HG03520 (cell line): ENCODE measurements around the gene SPTLC3.

Experiments used
- ATAC-seq: cut with Tn5 transposase; IDR thresholded peaks from one replicate; pipeline ENCODE4 v1.9.1; 2021; ENCODE audit warnings: mild to moderate bottlenecking, moderate library complexity; ENCODE audit not compliant: unreplicated experiment

Gene SPTLC3

DNA sequence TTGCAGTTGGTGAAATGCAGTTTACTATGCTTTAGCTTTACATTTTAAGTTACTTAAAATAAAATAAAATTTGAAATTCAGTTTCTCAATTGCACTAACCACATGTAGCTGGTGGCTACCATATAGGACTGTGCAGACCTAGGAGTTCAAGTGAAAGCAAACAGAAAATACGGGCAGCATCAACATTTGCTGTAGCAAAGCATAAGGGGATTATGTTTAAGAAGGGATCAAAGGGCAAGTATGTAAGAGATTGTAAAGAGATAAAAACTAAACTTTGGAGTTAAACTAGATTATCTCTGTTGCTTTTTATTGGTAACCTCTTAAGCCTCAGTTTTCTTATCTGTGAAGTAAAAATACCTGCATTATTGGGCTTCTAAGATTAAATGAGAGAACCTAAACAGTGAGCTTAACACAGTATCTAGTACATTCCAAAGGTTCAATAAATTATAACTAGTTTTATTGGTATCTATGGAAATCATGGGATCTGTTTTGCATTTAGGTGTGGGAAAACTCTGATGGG lies 81.2 kb downstream of the SPTLC3 start:
- no peak for ATAC-seq

- no peak for ATAC-seq
These were observed 83.3 kb downstream of the SPTLC3 start for GRCh38 chr20:13092111-13092510.

DNA sequence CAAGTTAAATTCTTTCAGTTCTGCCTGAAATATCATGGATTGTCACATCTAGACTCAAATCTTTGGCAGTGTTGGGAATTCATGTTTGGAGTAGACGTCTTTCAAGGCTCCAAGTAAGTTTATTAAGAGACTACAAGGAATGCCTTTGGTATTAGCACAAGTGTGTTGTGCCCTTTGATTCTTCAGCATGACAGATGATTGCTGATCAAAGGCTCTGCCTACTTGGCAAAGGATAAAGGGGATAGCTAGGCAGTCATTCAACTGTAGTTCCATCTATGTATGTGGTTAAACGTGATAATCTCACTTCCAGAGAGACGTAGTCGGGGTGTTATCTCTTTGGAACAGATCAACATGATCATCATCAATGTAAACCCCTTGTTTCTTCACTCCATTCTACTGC lies 86.2 kb downstream of the SPTLC3 start:
- ATAC-seq: no peak

GRCh38 chr20:13098720-13099355 lies 90.1 kb downstream of the SPTLC3 start:
- no peak for ATAC-seq

DNA sequence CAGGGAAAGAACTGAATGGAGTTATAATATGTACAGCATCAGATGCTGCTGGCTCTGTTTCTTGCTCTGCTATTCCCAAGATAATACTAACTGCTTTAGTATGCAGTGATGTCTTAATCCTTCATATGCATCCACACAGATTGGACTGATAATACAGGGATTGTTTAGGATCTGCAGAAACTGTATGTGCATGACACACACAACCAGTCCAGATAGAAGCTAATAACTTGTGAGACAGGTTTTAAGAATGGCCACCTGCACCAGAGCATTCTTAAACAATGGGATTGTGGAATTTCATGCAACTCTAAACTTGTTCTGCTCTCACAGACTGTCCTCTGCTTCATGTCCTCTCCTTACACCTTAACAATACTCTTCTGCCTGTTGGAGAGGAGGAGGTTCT lies 90.9 kb downstream of the SPTLC3 start:
- no peak for ATAC-seq

DNA sequence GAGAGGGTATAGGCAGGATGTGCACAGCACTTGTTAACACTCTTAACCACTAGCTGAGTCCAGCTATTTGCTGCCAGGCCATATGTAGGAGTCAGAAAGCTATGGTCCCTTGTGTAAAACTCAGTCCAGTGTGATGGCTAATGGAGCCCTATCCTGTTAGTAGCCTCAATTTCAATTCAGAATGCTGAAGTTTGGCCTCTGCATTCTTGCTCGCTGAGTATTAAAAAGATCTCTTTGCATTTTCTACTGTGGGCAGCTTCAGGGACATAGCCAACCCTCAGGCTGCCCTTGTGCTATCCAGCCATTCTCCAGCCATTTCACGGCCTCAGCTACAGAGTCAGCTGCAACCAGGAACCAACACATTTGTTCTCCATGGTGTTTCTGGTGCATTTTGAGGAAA lies 92.5 kb downstream of the SPTLC3 start:
- no peak for ATAC-seq

GRCh38 chr20:13101706-13102105 lies 92.9 kb downstream of the SPTLC3 start:
- ATAC-seq: no peak

- ATAC-seq: no peak
These were observed 93.5 kb downstream of the SPTLC3 start for GRCh38 chr20:13102237-13102636.

GRCh38 chr20:13102694-13103093 lies 93.9 kb downstream of the SPTLC3 start:
- ATAC-seq: no peak

DNA sequence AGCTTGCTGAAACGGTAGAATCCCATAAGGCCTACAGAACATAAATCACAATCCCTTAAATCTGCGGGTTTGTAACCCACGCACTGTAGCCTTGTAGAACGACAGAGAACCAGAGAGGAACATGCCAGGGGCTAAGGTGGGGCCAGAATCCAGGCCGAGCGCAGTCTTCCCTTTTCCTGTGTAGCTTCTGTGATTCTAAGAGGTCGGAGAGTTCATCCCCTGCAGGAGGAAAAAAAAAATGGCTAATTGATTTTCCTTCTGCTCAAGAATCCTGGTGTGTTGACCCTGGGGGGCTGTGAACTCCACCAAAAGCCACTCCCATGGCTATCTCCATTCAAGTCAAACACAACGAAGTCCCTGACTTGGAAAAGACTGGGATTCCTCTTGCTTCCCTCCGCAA lies 96.3 kb downstream of the SPTLC3 start:
- no peak for ATAC-seq

DNA sequence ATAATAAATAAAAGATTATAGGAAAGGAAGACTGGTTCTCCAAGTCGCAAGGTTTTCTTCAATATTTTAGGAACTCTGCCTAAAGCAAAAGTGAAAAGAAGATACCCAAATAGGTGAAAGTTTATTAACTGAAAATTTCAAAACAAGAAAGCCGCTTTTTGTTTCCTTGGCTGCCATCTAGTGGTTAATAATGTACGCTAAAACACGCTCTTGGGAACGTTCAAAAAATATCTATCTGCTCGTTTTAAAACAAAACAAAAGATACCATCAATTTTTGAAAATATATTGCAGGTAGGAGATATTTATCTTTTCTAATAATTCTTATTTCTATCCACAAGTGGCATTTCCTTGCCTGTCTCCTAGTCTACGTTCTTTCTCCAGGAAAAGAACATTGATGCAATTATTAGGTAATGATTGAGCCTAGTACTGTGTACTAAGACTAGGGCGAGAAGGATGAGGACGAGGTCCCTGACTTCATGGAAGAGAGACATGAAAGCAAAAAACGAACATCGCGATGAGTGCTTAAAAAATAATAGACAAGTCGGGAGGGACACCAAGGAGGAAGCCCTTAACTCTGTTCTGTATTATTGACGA lies 97.2 kb downstream of the SPTLC3 start:
- no peak for ATAC-seq

GRCh38 chr20:13109658-13110057 lies 100.9 kb downstream of the SPTLC3 start:
- no peak for ATAC-seq

DNA sequence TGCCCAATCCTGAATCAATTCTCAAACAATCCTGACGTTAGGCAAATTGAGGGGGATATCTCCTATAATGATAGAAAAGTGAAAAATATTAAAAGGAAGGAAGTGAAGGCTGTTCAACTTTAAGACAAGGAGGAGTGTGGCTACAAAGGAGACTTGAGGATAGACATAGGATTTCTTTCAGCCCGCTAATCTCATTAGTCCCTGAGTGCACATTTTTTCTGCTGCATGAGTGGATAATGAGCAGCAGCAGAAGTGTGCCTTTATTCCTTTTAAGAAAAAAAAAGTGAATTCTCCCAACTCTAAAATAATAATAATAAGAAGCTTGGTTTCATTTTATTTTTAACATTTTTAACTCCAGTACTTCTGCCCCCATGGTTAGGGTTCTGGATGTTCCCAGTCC lies 102.0 kb downstream of the SPTLC3 start:
- no peak for ATAC-seq

DNA sequence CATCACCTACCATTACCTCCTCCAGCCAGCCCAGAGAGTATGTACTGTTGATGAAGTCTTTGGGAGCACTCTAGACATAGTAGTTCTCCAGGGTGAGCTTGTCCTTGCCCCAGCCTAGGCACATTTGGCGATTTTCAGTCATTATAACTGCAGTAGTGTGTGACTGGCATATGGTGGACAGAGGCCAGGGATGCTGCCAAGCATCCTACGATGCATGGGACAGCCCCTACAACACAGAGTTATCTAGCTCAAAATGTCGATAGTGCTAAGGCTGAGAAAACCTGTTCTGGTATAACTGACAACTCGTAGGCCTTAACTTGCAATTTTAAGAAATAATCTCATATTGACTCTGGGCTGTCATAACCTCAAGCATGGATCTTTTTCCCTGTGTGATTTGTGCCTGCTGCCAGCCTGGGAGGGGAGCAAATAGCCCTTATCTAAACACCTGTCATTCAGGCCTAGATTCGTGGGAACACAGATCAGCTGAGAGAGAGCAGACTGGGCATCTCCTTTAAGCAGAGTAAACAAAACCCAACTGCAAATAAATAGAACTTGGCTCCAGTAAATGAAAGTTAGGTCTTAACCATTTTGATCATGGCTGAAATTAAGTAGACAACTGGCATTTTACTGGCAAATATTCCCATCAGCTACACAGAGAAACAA lies 102.6 kb downstream of the SPTLC3 start:
- ATAC-seq: no peak

GRCh38 chr20:13113731-13114130 lies 105.0 kb downstream of the SPTLC3 start:
- no peak for ATAC-seq

DNA sequence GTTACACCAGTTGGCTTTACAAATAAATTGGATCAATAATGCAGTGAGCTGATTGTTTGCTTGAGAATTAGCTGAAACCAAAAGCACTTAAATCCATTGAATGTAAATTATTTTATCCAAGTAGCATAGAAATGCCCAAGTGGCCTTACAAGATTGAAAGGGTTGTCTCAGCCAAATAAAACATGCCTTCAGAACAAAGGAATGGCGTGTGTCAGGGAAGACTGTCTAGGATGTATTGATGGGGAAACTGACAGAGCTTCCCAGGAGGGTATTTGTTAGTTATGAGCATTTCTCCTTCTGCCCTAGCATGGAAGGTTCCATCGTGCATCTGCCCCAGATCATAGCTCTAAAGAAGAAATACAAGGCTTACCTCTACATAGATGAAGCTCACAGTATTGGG lies 108.4 kb downstream of the SPTLC3 start:
- no peak for ATAC-seq

- no peak for ATAC-seq
These were observed 109.9 kb downstream of the SPTLC3 start for GRCh38 chr20:13118676-13119075.

DNA sequence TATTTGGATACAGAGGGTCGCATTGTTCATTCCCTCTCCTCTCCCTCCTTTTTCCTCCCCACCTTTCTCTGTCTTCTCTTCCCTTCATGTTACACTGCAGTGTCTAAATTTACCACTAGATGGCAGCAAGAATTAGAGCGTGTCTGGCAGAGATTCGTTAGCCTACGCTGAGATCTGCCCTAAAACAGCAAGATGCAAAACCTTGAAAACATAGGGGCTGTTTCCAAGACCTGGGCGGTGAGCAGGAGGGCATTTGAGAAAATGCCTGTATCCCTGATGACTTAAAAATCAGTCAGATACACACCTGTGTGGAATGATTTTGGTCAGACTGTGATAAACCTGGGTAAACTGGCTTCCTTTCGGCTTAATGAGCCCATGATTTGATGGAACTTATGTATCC lies 110.8 kb downstream of the SPTLC3 start:
- peak; percentile 68 for ATAC-seq

DNA sequence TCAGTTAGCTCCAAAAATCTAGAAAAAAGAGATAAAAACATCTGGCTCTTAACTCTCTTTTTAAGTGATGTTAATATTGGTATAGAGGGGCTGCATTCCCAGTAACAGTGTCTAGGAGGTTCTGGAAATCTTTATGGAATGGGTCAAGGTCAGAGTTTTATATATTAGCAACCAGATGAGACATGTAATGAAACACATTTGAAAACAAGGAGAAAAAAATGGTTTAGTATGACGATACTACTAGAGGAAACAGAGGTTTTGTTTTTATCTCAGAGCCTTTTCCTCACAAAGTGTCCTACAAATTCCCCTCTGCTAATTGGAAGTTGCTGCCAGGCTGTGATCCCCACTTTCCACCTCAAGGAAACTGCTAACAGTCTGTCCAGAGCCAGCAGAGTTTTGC lies 111.7 kb downstream of the SPTLC3 start:
- no peak for ATAC-seq

- peak; percentile 73 for ATAC-seq
These were observed 113.2 kb downstream of the SPTLC3 start for GRCh38 chr20:13121840-13122515.

- ATAC-seq: no peak
These were observed 116.7 kb downstream of the SPTLC3 start for GRCh38 chr20:13125486-13125885.

GRCh38 chr20:13128173-13128572 lies 119.4 kb downstream of the SPTLC3 start:
- no peak for ATAC-seq
